Aortic smooth muscle cell (primary cell): ENCODE measurements around the gene THRB. TPM values are rescaled to one million over a fixed set of nuclear protein-coding genes. Genes with fewer than 3 reads are reported as not detected.

ENCODE experiments used
- total RNA-seq: library from RNA; depleted of rRNA; stranded (reverse); fragments of >200 nt; gene quantifications from 2 replicates; pipeline ENCODE4 v1.2.3, GENCODE V29; 2014

Gene THRB
- 2.8 and 4.5 TPM in 2 replicates for total RNA-seq

DNA sequence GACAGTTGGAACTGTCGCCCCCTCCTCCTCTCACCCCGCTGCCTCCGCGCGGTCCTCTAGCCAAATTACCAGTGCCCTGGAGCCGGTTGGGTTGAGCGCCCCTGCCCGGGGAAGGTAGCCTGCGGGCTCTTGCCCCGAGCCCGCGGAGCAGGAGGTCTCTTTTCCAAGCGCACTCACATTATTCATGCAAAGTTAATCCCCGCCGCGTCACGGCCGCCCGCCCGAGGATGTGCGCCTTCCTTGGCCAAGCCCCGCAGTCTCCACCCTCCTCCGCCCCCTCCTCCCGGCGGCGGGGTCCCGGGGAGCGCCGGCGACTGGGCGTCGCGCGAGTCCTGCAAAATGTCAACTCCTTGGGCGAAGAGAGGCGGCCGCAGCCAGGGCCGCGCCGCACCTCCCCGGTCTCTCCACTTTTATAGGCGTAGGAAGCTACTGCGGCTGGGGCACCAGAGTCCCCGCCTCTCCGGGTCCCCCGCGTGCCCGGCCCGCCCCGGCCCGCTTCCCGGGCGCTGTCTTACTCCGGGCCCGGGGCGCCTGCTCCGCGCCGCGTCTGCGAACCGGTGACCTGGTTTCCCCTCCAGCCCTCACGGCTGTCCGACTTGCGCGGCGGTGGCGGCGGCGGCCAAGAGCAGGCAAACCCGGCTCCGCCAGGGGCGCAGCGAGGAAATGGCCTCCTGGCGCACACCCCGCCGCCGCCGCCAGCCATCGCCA, at the start of gene THRB:
THRB (minus strand) TSS at position 233 of the 708 bp plus-strand sequence.

